GM12873 (cell line): ENCODE measurements around the gene GFI1B.

Experiments used
- CTCF ChIP-seq: IDR thresholded peaks from 2 replicates; pipeline ENCODE4 v1.5.1; 2012; ENCODE audit warnings: low read depth, mild to moderate bottlenecking, moderate library complexity, low read length, control low read depth; ENCODE audit not compliant: insufficient read depth; ENCODE audit errors: missing control alignments

The GFI1B gene

GRCh38 chr9:132970324-132971062 is 8.0 kb upstream of the GFI1B start:
- no peak for TF ChIP-seq CTCF

GRCh38 chr9:132973166-132973565 is 5.3 kb upstream of the GFI1B start:
- no peak for TF ChIP-seq CTCF

GRCh38 chr9:132973713-132974112 is 4.8 kb upstream of the GFI1B start:
- no peak for TF ChIP-seq CTCF

- TF ChIP-seq CTCF = no peak
Observed at GRCh38 chr9:132975961-132976360, 2.5 kb upstream of the GFI1B start.

- TF ChIP-seq CTCF = no peak
Observed at GRCh38 chr9:132976571-132976970, 1.9 kb upstream of the GFI1B start.

- TF ChIP-seq CTCF = no peak
Observed at GRCh38 chr9:132978112-132978450, 413 bp upstream of the GFI1B start.

- TF ChIP-seq CTCF = no peak
Observed at GRCh38 chr9:132980157-132980556, 1.7 kb downstream of the GFI1B start.

GRCh38 chr9:132982458-132982857 is 4.0 kb downstream of the GFI1B start:
- no peak for TF ChIP-seq CTCF
